Mesothelial cell of epicardium (in vitro differentiated cells): Measurements from ENCODE around the gene MYCBP2. TPM values are rescaled to one million over a fixed set of nuclear protein-coding genes. Genes with fewer than 3 reads are reported as not detected.

Experiments
- DNase-seq, 2 experiments: peaks; one replicate each; pipeline ENCODE4 v3.0.0; 2021; ENCODE audit warnings: low spot score in 2 of 2; ENCODE audit not compliant: unreplicated experiment in 2 of 2
- H3K27ac Mint-ChIP-seq: 2 replicates; pipeline ENCODE4 v1.8.0; 2021; ENCODE audit warnings: mixed read lengths
- H3K27me3 Mint-ChIP-seq: 2 replicates; pipeline ENCODE4 v1.8.0; 2021; ENCODE audit warnings: low read depth, mixed read lengths
- H3K36me3 Mint-ChIP-seq: 2 replicates; pipeline ENCODE4 v1.8.0; 2021; ENCODE audit warnings: mixed read lengths
- H3K4me1 Mint-ChIP-seq: 2 replicates; pipeline ENCODE4 v1.8.0; 2021; ENCODE audit warnings: mixed read lengths
- H3K4me3 Mint-ChIP-seq: 2 replicates; pipeline ENCODE4 v1.8.0; 2021; ENCODE audit warnings: mild to moderate bottlenecking, moderate library complexity, mixed read lengths
- H3K9me3 Mint-ChIP-seq: 2 replicates; pipeline ENCODE4 v1.8.0; 2021; ENCODE audit warnings: mixed read lengths
- CTCF ChIP-seq: fragments of 200-600 bp; sonication (generic); IDR thresholded peaks from one replicate; pipeline ENCODE4 v1.5.0; 2021; ENCODE audit warnings: antibody characterized with exemption; ENCODE audit not compliant: unreplicated experiment
- total RNA-seq: library from RNA; stranded (reverse); gene quantifications from 3 replicates; pipeline ENCODE4 v1.2.1, GENCODE V29; 2021

The MYCBP2 gene
- total RNA-seq, 1 donor from 2014 or later, result 72.3 TPM

GRCh38 chr13:77372275-77372674, 45.4 kb upstream of the MYCBP2 start:
- H3K9me3 Mint-ChIP-seq, result peaks cover 15% of the 10 kb centered on the region
- no peaks in the 10 kb centered on the region for H3K36me3 Mint-ChIP-seq
- no peak for TF ChIP-seq CTCF
- H3K4me3 Mint-ChIP-seq, result no peak overlapping the region
- H3K4me1 Mint-ChIP-seq, result peaks cover 3% of the 10 kb centered on the region
- DNase-seq, result no peak
- H3K27me3 Mint-ChIP-seq, result peaks cover 15% of the 10 kb centered on the region
- no peak overlapping the region for H3K27ac Mint-ChIP-seq

- Mint-ChIP-seq H3K4me1 (peaks cover 4% of the 10 kb centered on the region), H3K4me3 (no peak overlapping the region), H3K9me3 (peaks cover 15% of the 10 kb centered on the region), H3K27ac (no peak overlapping the region), H3K27me3 (peaks cover 15% of the 10 kb centered on the region), H3K36me3 (no peaks in the 10 kb centered on the region)
- DNase-seq, result no peak
- no peak for TF ChIP-seq CTCF
These were observed 44.0 kb upstream of the MYCBP2 start for GRCh38 chr13:77370888-77371287.

- no peak for DNase-seq
- no peaks in the 10 kb centered on the region for H3K36me3 Mint-ChIP-seq
- H3K27me3 Mint-ChIP-seq, result no peaks in the 10 kb centered on the region
- H3K4me3 Mint-ChIP-seq, result no peak overlapping the region
- no peaks in the 10 kb centered on the region for H3K4me1 Mint-ChIP-seq
- no peak for TF ChIP-seq CTCF
- H3K27ac Mint-ChIP-seq, result no peak overlapping the region
- no peaks in the 10 kb centered on the region for H3K9me3 Mint-ChIP-seq
These were observed 35.3 kb upstream of the MYCBP2 start for GRCh38 chr13:77362166-77362565.

GRCh38 chr13:77360032-77360685, 33.3 kb upstream of the MYCBP2 start:
- H3K9me3 Mint-ChIP-seq, result no peaks in the 10 kb centered on the region
- H3K4me3 Mint-ChIP-seq, result no peak overlapping the region
- no peaks in the 10 kb centered on the region for H3K36me3 Mint-ChIP-seq
- H3K27me3 Mint-ChIP-seq, result no peaks in the 10 kb centered on the region
- no peak for TF ChIP-seq CTCF
- no peaks in the 10 kb centered on the region for H3K4me1 Mint-ChIP-seq
- DNase-seq, result no peak
- H3K27ac Mint-ChIP-seq, result no peak overlapping the region

- H3K27me3 Mint-ChIP-seq, result no peaks in the 10 kb centered on the region
- no peak for DNase-seq
- no peaks in the 10 kb centered on the region for H3K36me3 Mint-ChIP-seq
- H3K9me3 Mint-ChIP-seq, result no peaks in the 10 kb centered on the region
- no peak overlapping the region for H3K27ac Mint-ChIP-seq
- no peaks in the 10 kb centered on the region for H3K4me1 Mint-ChIP-seq
- no peak for TF ChIP-seq CTCF
- no peak overlapping the region for H3K4me3 Mint-ChIP-seq
These were observed 32.3 kb upstream of the MYCBP2 start for GRCh38 chr13:77359171-77359570.

- no peak overlapping the region for H3K27ac Mint-ChIP-seq
- no peaks in the 10 kb centered on the region for H3K36me3 Mint-ChIP-seq
- DNase-seq, result no peak
- H3K4me1 Mint-ChIP-seq, result no peaks in the 10 kb centered on the region
- H3K27me3 Mint-ChIP-seq, result no peaks in the 10 kb centered on the region
- H3K9me3 Mint-ChIP-seq, result no peaks in the 10 kb centered on the region
- TF ChIP-seq CTCF, result no peak
- H3K4me3 Mint-ChIP-seq, result no peak overlapping the region
These were observed 31.1 kb upstream of the MYCBP2 start for GRCh38 chr13:77358001-77358400.
